Pons (tissue), 1 donor: ENCODE measurements around the gene FRAS1.

Experiments used
- DNase-seq: peaks from one replicate; pipeline ENCODE4 v3.0.0-alpha.2; 2016; ENCODE audit warnings: low spot score

FRAS1 gene

GRCh38 chr4:78585633-78586032 lies 528.5 kb downstream of the FRAS1 start:
- DNase-seq = no peak

GRCh38 chr4:78588894-78589545 lies 531.9 kb downstream of the FRAS1 start:
- no peak for DNase-seq

GRCh38 chr4:78591404-78591803 lies 534.3 kb downstream of the FRAS1 start:
- DNase-seq = no peak

GRCh38 chr4:78592088-78592783 lies 535.1 kb downstream of the FRAS1 start:
- DNase-seq = no peak
